Esophagus squamous epithelium (tissue), 5 donors: Measurements from ENCODE around the gene FMO4. TPM values are rescaled to one million over a fixed set of nuclear protein-coding genes. Genes with fewer than 3 reads are reported as not detected.

Experiments used
- DNase-seq: peaks from one replicate; lab custom pipeline; 2025; lab: John Stamatoyannopoulos, UW
- H3K27ac ChIP-seq, 4 donors: fragments of 200-600 bp; sonication (generic); one replicate each; pipeline ENCODE4 v1.5.1; 2016 to 2019; ENCODE audit warnings: mild to moderate bottlenecking in 1 of 4
- H3K27me3 ChIP-seq, 4 donors: fragments of 200-600 bp; sonication (generic); 1 replicate in 3 of 4; 2 replicates in 1 of 4; pipeline versions ENCODE4 v1.5.1 to v1.6.0; 2017 to 2021; ENCODE audit warnings: antibody characterized with exemption in 1 of 4
- H3K36me3 ChIP-seq, 3 donors: fragments of 200-600 bp; sonication (generic); one replicate each; pipeline ENCODE4 v1.5.1; 2016 to 2019
- H3K4me1 ChIP-seq, 3 donors: fragments of 200-600 bp; sonication (generic); one replicate each; pipeline ENCODE4 v1.5.1; 2017 to 2019
- H3K4me3 ChIP-seq, 4 donors: fragments of 200-600 bp; sonication (generic); 1 replicate in 3 of 4; 2 replicates in 1 of 4; pipeline ENCODE4 v1.5.1; 2016 to 2019; ENCODE audit warnings: mild to moderate bottlenecking in 2 of 4, moderate library complexity in 1 of 4
- H3K9me3 ChIP-seq, 3 donors: fragments of 200-600 bp; sonication (generic); one replicate each; pipeline ENCODE4 v1.5.1; 2016 to 2019
- POLR2A ChIP-seq, 4 donors: fragments of 450-650 bp; IDR thresholded peaks; one replicate each; pipeline ENCODE4 v1.6.1; 2017; ENCODE audit warnings: antibody characterized with exemption in 4 of 4, mild to moderate bottlenecking in 4 of 4, moderate library complexity in 3 of 4
- WGBS, 2 donors: methylation state at CpG; one replicate each; pipeline ENCODE4 v1.1.5; 2018; 5-methylcytosine and 5-hydroxymethylcytosine counted together
- intact Hi-C: fragments of 100-400 bp; cut with DNase I; formaldehyde crosslinking; loops from one replicate; pipeline ENCODE4 v1.15.0; 2022
- total RNA-seq, 4 donors: library from RNA; depleted of rRNA; stranded (reverse); fragments of >200 nt; gene quantifications; one replicate each; pipeline ENCODE4 v1.1.0, GENCODE V29; 2016
- TF ChIP-seq, protein P1 (sequence below), 6 experiments: fragments of 450-650 bp in 4 of 6; fragments of 200-600 bp in 2 of 6; sonication (generic) in 2 of 6; IDR thresholded peaks; one replicate each; pipeline ENCODE4 v1.5.1; 2016 to 2019; ENCODE audit warnings: antibody characterized with exemption in 6 of 6, mild to moderate bottlenecking in 4 of 6, moderate library complexity in 4 of 6
- donor health status: DM: yes; HTN: yes; CAD: no.

FMO4 gene
- total RNA-seq, 4 donors from 2014 or later = 1.3 to 9.1 (median 4.6) TPM

DNA sequence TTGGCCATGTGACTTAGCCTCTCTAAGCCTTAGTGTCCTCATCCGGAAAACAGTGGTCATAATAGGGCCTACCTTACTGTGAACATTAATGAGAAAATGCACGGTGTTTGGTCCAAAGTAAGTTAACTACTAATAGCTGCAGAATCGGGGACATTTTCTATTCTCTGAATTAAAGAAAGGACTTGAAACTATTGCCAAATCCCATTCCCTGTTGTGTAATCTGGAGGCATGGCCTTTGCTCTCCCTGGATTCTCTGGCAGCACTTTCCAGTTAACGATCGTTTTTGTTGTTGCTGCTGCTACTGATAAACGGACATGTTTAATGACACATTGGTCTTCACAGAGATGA lies 30.5 kb downstream of the FMO4 start:
- TF ChIP-seq POLR2A (IDR thresholded peaks at IDR 0.05) = no peak
- TF ChIP-seq, protein P1, sequence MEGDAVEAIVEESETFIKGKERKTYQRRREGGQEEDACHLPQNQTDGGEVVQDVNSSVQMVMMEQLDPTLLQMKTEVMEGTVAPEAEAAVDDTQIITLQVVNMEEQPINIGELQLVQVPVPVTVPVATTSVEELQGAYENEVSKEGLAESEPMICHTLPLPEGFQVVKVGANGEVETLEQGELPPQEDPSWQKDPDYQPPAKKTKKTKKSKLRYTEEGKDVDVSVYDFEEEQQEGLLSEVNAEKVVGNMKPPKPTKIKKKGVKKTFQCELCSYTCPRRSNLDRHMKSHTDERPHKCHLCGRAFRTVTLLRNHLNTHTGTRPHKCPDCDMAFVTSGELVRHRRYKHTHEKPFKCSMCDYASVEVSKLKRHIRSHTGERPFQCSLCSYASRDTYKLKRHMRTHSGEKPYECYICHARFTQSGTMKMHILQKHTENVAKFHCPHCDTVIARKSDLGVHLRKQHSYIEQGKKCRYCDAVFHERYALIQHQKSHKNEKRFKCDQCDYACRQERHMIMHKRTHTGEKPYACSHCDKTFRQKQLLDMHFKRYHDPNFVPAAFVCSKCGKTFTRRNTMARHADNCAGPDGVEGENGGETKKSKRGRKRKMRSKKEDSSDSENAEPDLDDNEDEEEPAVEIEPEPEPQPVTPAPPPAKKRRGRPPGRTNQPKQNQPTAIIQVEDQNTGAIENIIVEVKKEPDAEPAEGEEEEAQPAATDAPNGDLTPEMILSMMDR (IDR thresholded peaks at IDR 0.05) = no peak
- Histone ChIP-seq H3K27me3 (no peaks in the 10 kb centered on the region), H3K4me3 (no peak overlapping the region), H3K27ac (no peak overlapping the region), H3K9me3 (no peaks in the 10 kb centered on the region), H3K4me1 (peaks cover 0 to 7% (median 0%) of the 10 kb centered on the region in 3 donors), H3K36me3 (no peaks in the 10 kb centered on the region)
- no peak for DNase-seq
- intact Hi-C loops = no loop called here
- 51 to 56% methylated on average over 6 of the region's 6 CpGs for WGBS, 2 donors

- H3K4me1 ChIP-seq = peaks cover 0 to 7% (median 0%) of the 10 kb centered on the region in 3 donors
- intact Hi-C loops = no loop called here
- H3K27ac ChIP-seq = no peak overlapping the region
- no peaks in the 10 kb centered on the region for H3K9me3 ChIP-seq
- no peak for DNase-seq
- no peak overlapping the region for H3K4me3 ChIP-seq
- no peaks in the 10 kb centered on the region for H3K36me3 ChIP-seq
- TF ChIP-seq, protein P1 (IDR thresholded peaks at IDR 0.05) = no peak
- no peak for TF ChIP-seq POLR2A (IDR thresholded peaks at IDR 0.05)
- H3K27me3 ChIP-seq = no peaks in the 10 kb centered on the region
These were observed 31.6 kb downstream of the FMO4 start for GRCh38 chr1:171345536-171345935.

DNA sequence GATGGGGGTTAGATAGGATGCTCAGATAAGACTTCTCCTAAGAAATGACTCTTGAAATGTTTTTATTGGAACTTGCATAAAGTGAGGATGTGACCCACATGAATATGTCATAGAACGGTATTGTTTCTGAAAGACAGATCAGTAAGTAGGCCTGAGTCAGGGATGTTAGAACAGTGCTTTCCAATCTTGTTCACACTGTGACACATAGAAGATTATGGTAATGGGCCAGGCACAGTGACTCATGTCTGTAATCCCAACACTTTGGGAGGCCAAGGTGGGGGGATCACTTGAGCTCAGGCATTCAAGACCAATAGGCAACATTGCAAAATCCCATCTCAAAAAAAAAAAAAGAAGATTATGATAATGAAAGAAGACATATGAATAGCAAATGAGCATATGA lies 32.9 kb downstream of the FMO4 start:
- Histone ChIP-seq H3K4me1 (peaks cover 0 to 7% (median 0%) of the 10 kb centered on the region in 3 donors), H3K27me3 (no peaks in the 10 kb centered on the region), H3K9me3 (no peaks in the 10 kb centered on the region), H3K4me3 (no peak overlapping the region), H3K27ac (no peak overlapping the region), H3K36me3 (no peaks in the 10 kb centered on the region)
- DNase-seq = no peak
- 73 to 79% methylated on average over 1 of the region's 1 CpG for WGBS, 2 donors
- TF ChIP-seq, protein P1 (IDR thresholded peaks at IDR 0.05) = no peak
- TF ChIP-seq POLR2A (IDR thresholded peaks at IDR 0.05) = no peak
- intact Hi-C loops = no loop called here

- H3K9me3 ChIP-seq = no peaks in the 10 kb centered on the region
- DNase-seq = no peak
- no peaks in the 10 kb centered on the region for H3K27me3 ChIP-seq
- H3K36me3 ChIP-seq = no peaks in the 10 kb centered on the region
- TF ChIP-seq, protein P1 (IDR thresholded peaks at IDR 0.05) = no peak
- TF ChIP-seq POLR2A (IDR thresholded peaks at IDR 0.05) = no peak
- H3K4me1 ChIP-seq = no peaks in the 10 kb centered on the region
- no peak overlapping the region for H3K27ac ChIP-seq
- no peak overlapping the region for H3K4me3 ChIP-seq
- intact Hi-C loops = no loop called here
These were observed 36.6 kb downstream of the FMO4 start for GRCh38 chr1:171350594-171350993.

DNA sequence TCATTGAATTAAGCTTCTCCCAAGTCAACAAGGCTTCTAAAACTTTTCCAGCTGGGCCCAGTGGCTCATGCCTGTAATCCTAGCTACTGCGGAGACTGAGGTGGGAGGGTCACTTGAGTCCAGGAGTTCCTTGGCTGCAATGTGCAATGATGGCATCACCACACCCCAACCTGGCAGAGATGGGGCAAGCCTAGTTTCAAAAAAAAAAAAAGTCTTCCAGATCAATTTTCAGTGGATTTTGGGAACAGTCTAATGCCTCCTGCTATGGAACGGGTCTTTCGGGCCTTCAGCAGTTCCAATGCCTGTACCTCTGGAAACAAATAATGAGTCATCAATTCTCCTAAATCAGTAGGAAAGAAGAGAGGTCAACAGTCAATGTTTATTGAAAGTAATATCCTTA lies 38.0 kb downstream of the FMO4 start:
- no peak overlapping the region for H3K4me3 ChIP-seq
- TF ChIP-seq, protein P1 (IDR thresholded peaks at IDR 0.05) = no peak
- WGBS, 2 donors = 74 to 84% methylated on average over 2 to 3 of the region's 3 CpGs
- DNase-seq = no peak
- no peaks in the 10 kb centered on the region for H3K27me3 ChIP-seq
- intact Hi-C loops = no loop called here
- H3K36me3 ChIP-seq = no peaks in the 10 kb centered on the region
- H3K27ac ChIP-seq = no peak overlapping the region
- no peaks in the 10 kb centered on the region for H3K9me3 ChIP-seq
- no peaks in the 10 kb centered on the region for H3K4me1 ChIP-seq
